Measurements from ENCODE around the gene SYNM. TPM values are rescaled to one million over a fixed set of nuclear protein-coding genes. Genes with fewer than 3 reads are reported as not detected.
A peak's percentile ranks its signal among the peaks of the same experiment; 100 is the strongest.

Gene SYNM
- polyA plus RNA-seq, 1 experiment = 3.2 TPM

GRCh38 chr15:99168601-99169580, 64.0 kb downstream of the SYNM start:
- ChIA-PET CTCF (interaction anchor here (1.4 to 2.0 kb wide), 2 partner anchors 67 to 69 kb away, joined by 4 to 6 read pairs; no protein-coding TSS in a partner anchor), POLR2A (no interaction called here)
- H3K4me3 ChIP-seq (ENCODE audit: low read depth, low read length) = no peak overlapping the region
- no peaks in the 10 kb centered on the region for H3K9me3 ChIP-seq (ENCODE audit: control insufficient read depth, insufficient read depth, low read length)
- no peaks in the 10 kb centered on the region for H3K27me3 ChIP-seq (ENCODE audit: control insufficient read depth, insufficient read depth, low read length)
- TF ChIP-seq CTCF (IDR thresholded peaks at IDR 0.05; ENCODE audit: low read depth, low read length) = no peak
- DNase-seq (ENCODE audit: low read depth, low spot score) = no peak
- H3K27ac ChIP-seq (ENCODE audit: low read depth, low read length) = peak overlapping the region; percentile 93

GRCh38 chr15:99169769-99170311, 65.0 kb downstream of the SYNM start:
- Histone ChIP-seq H3K4me3 (ENCODE audit: low read depth, low read length) (no peak overlapping the region), H3K27ac (ENCODE audit: low read depth, low read length) (peak overlapping the region; percentile 93), H3K27me3 (ENCODE audit: control insufficient read depth, insufficient read depth, low read length) (no peaks in the 10 kb centered on the region), H3K9me3 (ENCODE audit: control insufficient read depth, insufficient read depth, low read length) (no peaks in the 10 kb centered on the region)
- peak; percentile 47 for DNase-seq (ENCODE audit: low read depth, low spot score)
- POLR2A ChIA-PET = interaction anchor here (0.6 kb wide), 1 partner anchor 13 kb away, joined by 6 read pairs; no protein-coding TSS in a partner anchor
- CTCF ChIA-PET = interaction anchor here (0.7 to 2.2 kb wide), 4 partner anchors 43 to 535 kb away, joined by 3 to 10 read pairs (median 5); no protein-coding TSS in a partner anchor
- TF ChIP-seq CTCF (IDR thresholded peaks at IDR 0.05; ENCODE audit: low read depth, low read length) = no peak

- CTCF ChIA-PET = interaction anchor here (2.0 to 2.2 kb wide), 2 partner anchors 42 to 69 kb away, joined by 6 to 10 read pairs; no protein-coding TSS in a partner anchor
Observed at GRCh38 chr15:99170476-99171065, 65.7 kb downstream of the SYNM start.

GRCh38 chr15:99172171-99172570, 67.3 kb downstream of the SYNM start:
- ChIA-PET POLR2A (no interaction called here), CTCF (interaction anchor here (0.6 kb wide), 1 partner anchor 71 kb away, joined by 3 read pairs; no protein-coding TSS in a partner anchor)
- no peak overlapping the region for H3K4me3 ChIP-seq (ENCODE audit: low read depth, low read length)
- DNase-seq (ENCODE audit: low read depth, low spot score) = no peak
- H3K27me3 ChIP-seq (ENCODE audit: control insufficient read depth, insufficient read depth, low read length) = no peaks in the 10 kb centered on the region
- H3K27ac ChIP-seq (ENCODE audit: low read depth, low read length) = no peak overlapping the region
- no peaks in the 10 kb centered on the region for H3K9me3 ChIP-seq (ENCODE audit: control insufficient read depth, insufficient read depth, low read length)
- TF ChIP-seq CTCF (IDR thresholded peaks at IDR 0.05; ENCODE audit: low read depth, low read length) = no peak

More at GRCh38 chr15:99170476-99171065, 65.7 kb downstream of the SYNM start:
- POLR2A ChIA-PET = interaction anchor here (0.5 kb wide), 1 partner anchor 71 kb away, joined by 3 read pairs; no protein-coding TSS in a partner anchor
- DNase-seq (ENCODE audit: low read depth, low spot score) = no peak
- Histone ChIP-seq H3K27me3 (ENCODE audit: control insufficient read depth, insufficient read depth, low read length) (no peaks in the 10 kb centered on the region), H3K27ac (ENCODE audit: low read depth, low read length) (peak overlapping the region; percentile 42), H3K9me3 (ENCODE audit: control insufficient read depth, insufficient read depth, low read length) (no peaks in the 10 kb centered on the region), H3K4me3 (ENCODE audit: low read depth, low read length) (no peak overlapping the region)
- TF ChIP-seq CTCF (IDR thresholded peaks at IDR 0.05; ENCODE audit: low read depth, low read length) = no peak
